ENCODE data around the gene ZBTB7C. TPM values are rescaled to one million over a fixed set of nuclear protein-coding genes. Genes with fewer than 3 reads are reported as not detected.

ZBTB7C gene
- total RNA-seq, 2 donors from 2014 or later: 25.1 to 36.4 TPM

DNA sequence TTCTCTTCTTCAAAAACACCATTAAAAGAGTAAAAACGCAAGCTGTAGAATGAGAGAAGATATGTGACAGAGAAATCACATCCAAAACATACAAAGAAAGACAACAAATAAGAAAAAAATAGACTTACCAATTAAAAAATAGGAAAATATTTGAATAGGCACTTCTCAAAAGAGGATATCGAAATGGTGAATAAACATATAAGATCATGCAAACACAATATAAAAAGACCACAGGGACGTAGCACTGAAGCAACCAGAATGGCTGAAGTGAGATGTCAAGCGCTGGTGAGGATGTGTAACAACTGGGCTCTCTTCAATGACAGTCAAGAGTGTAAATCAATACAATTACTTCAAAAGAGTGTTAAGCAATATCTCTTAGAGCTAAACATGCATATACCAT lies 202.3 kb downstream of the ZBTB7C start:
- no peaks in the 10 kb centered on the region for H3K9me3 ChIP-seq
- TF ChIP-seq, protein P1, sequence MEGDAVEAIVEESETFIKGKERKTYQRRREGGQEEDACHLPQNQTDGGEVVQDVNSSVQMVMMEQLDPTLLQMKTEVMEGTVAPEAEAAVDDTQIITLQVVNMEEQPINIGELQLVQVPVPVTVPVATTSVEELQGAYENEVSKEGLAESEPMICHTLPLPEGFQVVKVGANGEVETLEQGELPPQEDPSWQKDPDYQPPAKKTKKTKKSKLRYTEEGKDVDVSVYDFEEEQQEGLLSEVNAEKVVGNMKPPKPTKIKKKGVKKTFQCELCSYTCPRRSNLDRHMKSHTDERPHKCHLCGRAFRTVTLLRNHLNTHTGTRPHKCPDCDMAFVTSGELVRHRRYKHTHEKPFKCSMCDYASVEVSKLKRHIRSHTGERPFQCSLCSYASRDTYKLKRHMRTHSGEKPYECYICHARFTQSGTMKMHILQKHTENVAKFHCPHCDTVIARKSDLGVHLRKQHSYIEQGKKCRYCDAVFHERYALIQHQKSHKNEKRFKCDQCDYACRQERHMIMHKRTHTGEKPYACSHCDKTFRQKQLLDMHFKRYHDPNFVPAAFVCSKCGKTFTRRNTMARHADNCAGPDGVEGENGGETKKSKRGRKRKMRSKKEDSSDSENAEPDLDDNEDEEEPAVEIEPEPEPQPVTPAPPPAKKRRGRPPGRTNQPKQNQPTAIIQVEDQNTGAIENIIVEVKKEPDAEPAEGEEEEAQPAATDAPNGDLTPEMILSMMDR (IDR thresholded peaks at IDR 0.05): no peak
- DNase-seq: no peak

DNA sequence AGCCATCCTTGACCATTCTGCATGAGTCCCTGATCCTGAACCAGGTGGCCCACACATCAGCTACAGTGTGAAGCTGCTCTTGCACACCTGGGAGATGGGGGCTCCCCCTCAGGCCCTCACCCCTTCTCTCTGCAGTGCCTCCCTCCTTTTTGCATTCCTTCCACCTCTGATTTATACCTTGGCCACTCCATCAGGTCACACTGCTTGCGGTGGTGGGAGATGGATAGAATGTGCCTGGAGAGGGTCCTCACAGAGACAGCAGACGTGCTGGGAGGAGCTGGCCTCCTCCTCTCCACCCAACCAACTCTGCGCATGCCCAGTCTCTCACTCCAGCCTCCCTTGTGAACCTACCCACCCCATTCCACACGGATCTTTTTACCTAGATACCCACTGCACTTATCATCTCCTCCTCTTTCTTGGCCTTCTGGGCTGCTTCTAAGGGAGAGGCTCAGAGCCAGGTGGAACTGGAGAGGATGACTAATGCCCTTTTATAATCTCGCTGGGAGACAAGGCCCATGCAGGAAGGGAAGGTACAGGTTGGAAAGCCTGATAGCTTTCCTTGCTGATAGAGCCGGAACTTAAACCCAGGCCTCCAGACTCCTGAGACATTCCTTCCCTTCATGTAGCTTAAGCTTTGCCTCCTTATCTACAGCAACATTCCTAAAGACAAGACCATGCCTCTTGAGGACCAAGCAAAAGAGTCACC lies 205.1 kb downstream of the ZBTB7C start:
- H3K4me1 ChIP-seq: no peaks in the 10 kb centered on the region
- no peak overlapping the region for H3K27ac ChIP-seq
- no peaks in the 10 kb centered on the region for H3K36me3 ChIP-seq
- intact Hi-C loops (cut with DNase I): no loop called here
- H3K27me3 ChIP-seq: no peaks in the 10 kb centered on the region
- H3K9me3 ChIP-seq: no peaks in the 10 kb centered on the region
- DNase-seq: peak; percentile 55
- TF ChIP-seq, protein P1 (IDR thresholded peaks at IDR 0.05): no peak
- no peak overlapping the region for H3K4me3 ChIP-seq
- no peak overlapping the region for H3K9ac ChIP-seq (ENCODE audit: low read depth in 2 of 2, low read length in 2 of 2)

More for the DNA sequence above, 202.3 kb downstream of the ZBTB7C start:
- no peaks in the 10 kb centered on the region for H3K36me3 ChIP-seq
- H3K9ac ChIP-seq (ENCODE audit: low read depth in 2 of 2, low read length in 2 of 2): no peak overlapping the region
- H3K27me3 ChIP-seq: no peaks in the 10 kb centered on the region
- no peaks in the 10 kb centered on the region for H3K4me1 ChIP-seq
- H3K4me3 ChIP-seq: no peak overlapping the region
- intact Hi-C loops (cut with DNase I): no loop called here
- no peak overlapping the region for H3K27ac ChIP-seq

DNA sequence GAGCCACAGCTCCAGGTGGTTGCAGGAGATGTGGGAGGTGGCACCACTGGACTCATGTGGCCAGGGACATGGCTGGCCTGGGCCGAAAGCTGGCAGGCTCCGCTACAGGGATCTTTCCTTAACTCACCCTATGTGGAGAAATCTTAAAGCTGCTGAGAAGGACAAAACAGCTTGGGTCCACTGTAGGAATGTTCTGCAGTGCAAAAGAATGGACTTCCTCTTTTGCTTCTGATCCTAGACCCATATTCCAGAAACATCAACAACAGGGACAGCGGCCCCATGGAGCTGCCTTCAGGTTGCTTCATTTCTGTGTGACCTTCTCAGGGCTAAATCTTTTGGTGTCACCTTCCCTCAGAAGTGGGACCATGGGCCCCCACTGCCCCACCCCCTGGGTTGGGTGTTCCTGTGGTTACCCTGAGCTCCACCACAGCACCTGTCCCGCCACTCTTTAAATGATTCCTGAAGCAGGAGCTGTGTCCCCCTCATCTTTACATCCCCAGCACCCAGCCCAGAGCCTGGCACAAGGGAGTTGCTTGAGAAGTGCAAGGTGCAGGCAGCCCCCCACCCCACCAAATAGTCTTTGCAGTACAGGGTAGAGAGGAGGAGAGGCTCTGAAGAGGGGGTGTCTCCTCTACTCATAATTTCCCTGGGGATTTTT lies 205.8 kb downstream of the ZBTB7C start:
- Histone ChIP-seq H3K9ac (ENCODE audit: low read depth in 2 of 2, low read length in 2 of 2) (no peak overlapping the region), H3K27me3 (no peaks in the 10 kb centered on the region), H3K4me1 (no peaks in the 10 kb centered on the region), H3K9me3 (no peaks in the 10 kb centered on the region), H3K36me3 (no peaks in the 10 kb centered on the region), H3K4me3 (no peak overlapping the region), H3K27ac (no peak overlapping the region)
- intact Hi-C loops (cut with DNase I): no loop called here
- DNase-seq: no peak
- TF ChIP-seq, protein P1 (IDR thresholded peaks at IDR 0.05): no peak

GRCh38 chr18:48202350-48203260 lies 206.6 kb downstream of the ZBTB7C start:
- no peak for DNase-seq
- no peaks in the 10 kb centered on the region for H3K4me1 ChIP-seq

DNA sequence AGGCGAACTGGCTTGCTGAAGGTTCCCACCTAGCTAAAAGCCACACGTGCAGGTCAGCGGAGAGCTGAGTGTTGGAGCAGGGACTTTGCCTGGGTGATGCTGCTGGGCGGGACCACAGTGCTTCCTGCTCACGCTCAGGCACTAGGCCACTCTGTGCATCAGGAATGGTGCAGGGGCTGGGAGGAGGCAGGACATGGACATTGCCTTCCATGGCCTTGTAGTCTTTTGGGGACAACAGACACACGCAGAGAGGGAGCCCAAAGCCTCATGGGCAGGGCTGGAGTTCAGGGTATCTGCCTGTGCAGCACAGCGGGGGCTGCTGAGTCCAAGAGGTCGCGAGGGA lies 207.2 kb downstream of the ZBTB7C start:
- Histone ChIP-seq H3K9me3 (no peaks in the 10 kb centered on the region), H3K27me3 (no peaks in the 10 kb centered on the region), H3K4me1 (no peaks in the 10 kb centered on the region), H3K27ac (no peak overlapping the region), H3K36me3 (no peaks in the 10 kb centered on the region), H3K9ac (ENCODE audit: low read depth in 2 of 2, low read length in 2 of 2) (peak overlapping the region in 1 of 2 donors; percentile 1), H3K4me3 (no peak overlapping the region)
- peak; percentile 51 for DNase-seq
- TF ChIP-seq, protein P1 (IDR thresholded peaks at IDR 0.05): no peak
- intact Hi-C loops (cut with DNase I): no loop called here

More at GRCh38 chr18:48202350-48203260, 206.6 kb downstream of the ZBTB7C start:
- Histone ChIP-seq H3K9ac (ENCODE audit: low read depth in 2 of 2, low read length in 2 of 2) (no peak overlapping the region), H3K36me3 (no peaks in the 10 kb centered on the region), H3K27ac (no peak overlapping the region), H3K9me3 (no peaks in the 10 kb centered on the region), H3K27me3 (no peaks in the 10 kb centered on the region), H3K4me3 (no peak overlapping the region)
- TF ChIP-seq, protein P1 (IDR thresholded peaks at IDR 0.05): no peak
- intact Hi-C loops (cut with DNase I): no loop called here

Measured in colonic mucosa (tissue), 4 donors.